ENCODE data around the gene NFAM1.

Gene NFAM1

GRCh38 chr22:42412744-42413333, 19.4 kb downstream of the NFAM1 start:
- DNase-seq = no peak

- no peak for DNase-seq
Observed at GRCh38 chr22:42410708-42411107, 21.5 kb downstream of the NFAM1 start.

GRCh38 chr22:42408810-42409529, 23.2 kb downstream of the NFAM1 start:
- DNase-seq = no peak

GRCh38 chr22:42408276-42408675, 23.9 kb downstream of the NFAM1 start:
- no peak for DNase-seq

- DNase-seq = no peak
Observed at GRCh38 chr22:42404266-42404665, 27.9 kb downstream of the NFAM1 start.

GRCh38 chr22:42401535-42402334, 30.5 kb downstream of the NFAM1 start:
- DNase-seq = no peak

- DNase-seq = no peak
Observed at GRCh38 chr22:42400811-42401534, 31.2 kb downstream of the NFAM1 start.

- DNase-seq = no peak
Observed at GRCh38 chr22:42399315-42400271, 32.6 kb downstream of the NFAM1 start.

- DNase-seq = no peak
Observed at GRCh38 chr22:42397332-42398249, 34.6 kb downstream of the NFAM1 start.

- DNase-seq = no peak
Observed at GRCh38 chr22:42396621-42397331, 35.4 kb downstream of the NFAM1 start.

- DNase-seq = no peak
Observed at GRCh38 chr22:42389143-42389542, 43.1 kb downstream of the NFAM1 start.

GRCh38 chr22:42388130-42388797, 43.9 kb downstream of the NFAM1 start:
- DNase-seq = no peak

GRCh38 chr22:42387631-42388030, 44.6 kb downstream of the NFAM1 start:
- DNase-seq = no peak

GRCh38 chr22:42385696-42386095, 46.5 kb downstream of the NFAM1 start:
- DNase-seq = no peak

- DNase-seq = no peak
Observed at GRCh38 chr22:42384506-42384905, 47.7 kb downstream of the NFAM1 start.

GRCh38 chr22:42383851-42384417, 48.3 kb downstream of the NFAM1 start:
- no peak for DNase-seq

- no peak for DNase-seq
Observed at GRCh38 chr22:42383287-42383686, 48.9 kb downstream of the NFAM1 start.

- DNase-seq = no peak
Observed at GRCh38 chr22:42380769-42381551, 51.2 kb downstream of the NFAM1 start.
